Inflammatory macrophage treated with lipopolysaccharide for 4 hours (primary cell): ENCODE results near the gene ANKRD44.

Source experiments
- DNase-seq: peaks from one replicate; pipeline ENCODE4 v3.0.0-alpha.2; 2020

The ANKRD44 gene

DNA sequence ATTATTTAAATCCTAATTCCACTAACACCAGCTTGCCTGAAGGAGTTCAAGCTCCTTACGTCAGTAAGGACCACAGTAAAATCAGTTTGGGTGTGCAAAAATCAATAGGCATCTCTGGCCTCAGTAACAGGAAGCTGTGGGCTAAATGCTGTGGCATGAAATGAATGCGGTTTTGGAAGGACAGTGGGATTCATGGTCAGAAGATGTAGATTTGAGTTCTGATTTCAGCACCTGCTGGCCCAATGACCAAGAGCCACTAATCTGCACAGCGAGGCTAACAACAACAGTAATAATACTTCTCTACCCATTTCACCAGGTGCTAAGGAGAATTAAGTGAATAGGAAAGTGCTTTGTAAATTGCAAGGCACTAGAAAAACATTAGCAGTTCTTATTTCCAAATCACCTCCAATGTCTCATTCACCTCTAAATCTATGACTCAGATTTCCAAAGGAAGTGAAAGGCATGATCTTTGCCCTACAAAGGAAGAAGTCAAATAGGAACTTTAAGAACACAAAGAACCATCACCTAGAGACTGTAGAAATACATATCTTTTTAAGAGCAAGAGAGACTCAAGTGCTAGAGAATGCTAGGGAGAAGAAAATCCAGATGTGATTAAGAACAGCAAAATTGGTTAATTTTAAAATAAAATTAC is 172.6 kb downstream of the ANKRD44 start:
- peak; percentile 75 for DNase-seq

DNA sequence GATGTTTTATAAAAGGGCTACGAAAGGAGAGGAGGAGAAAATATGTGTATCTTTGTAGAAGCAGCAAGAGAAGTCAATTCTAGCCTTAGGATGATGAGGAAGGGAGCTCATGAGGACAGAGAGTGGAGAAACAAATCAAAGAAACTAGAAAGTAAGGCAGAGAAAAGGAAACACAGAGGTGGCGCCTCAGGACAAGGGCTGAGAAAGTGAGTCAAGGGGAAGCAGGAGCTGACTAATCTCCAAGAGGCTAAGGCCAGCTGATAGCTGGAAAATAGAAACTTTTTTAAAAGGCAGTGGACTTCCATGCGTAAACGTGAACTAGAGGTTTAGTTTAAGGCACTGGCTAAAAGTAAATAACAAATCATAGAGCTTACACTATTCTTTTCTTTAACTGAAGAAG is 173.3 kb downstream of the ANKRD44 start:
- DNase-seq = peak; percentile 80

GRCh38 chr2:197136452-197136851 is 174.1 kb downstream of the ANKRD44 start:
- no peak for DNase-seq

- DNase-seq = no peak
These were observed 174.8 kb downstream of the ANKRD44 start for GRCh38 chr2:197135806-197136205.

- DNase-seq = no peak
These were observed 176.4 kb downstream of the ANKRD44 start for GRCh38 chr2:197134206-197134605.

DNA sequence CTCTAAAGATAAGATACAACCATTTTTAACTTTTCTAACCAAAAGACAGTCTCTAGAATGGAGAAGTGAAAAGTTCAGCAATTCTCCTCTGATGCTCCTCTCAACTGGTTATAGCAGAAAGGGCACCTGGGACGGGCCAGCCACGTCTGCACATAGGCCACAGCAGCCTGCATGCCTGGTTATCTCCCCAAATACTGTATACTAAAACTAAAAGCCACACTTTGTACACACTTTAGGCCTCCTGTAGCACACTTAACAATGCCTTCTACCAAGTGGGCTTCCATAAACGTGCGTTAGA is 179.1 kb downstream of the ANKRD44 start:
- no peak for DNase-seq

DNA sequence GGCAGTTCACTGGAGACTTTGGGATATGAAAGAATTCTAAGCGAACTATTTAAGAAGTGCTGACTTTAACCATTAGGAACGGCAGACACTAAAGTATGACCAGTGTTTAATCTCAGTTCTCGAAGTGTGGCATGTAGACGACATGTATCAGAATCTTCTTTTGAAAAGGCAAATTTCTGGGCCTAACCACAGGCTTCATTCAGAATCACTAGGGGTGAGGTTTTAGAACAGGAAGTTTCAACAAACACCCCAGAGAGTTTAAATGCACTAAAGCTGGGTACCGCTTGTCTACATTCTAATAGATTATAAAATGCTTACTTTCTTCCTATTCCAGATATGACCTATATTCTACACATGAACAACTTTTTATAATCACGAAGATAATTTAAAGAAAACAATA is 180.3 kb downstream of the ANKRD44 start:
- DNase-seq = no peak

DNA sequence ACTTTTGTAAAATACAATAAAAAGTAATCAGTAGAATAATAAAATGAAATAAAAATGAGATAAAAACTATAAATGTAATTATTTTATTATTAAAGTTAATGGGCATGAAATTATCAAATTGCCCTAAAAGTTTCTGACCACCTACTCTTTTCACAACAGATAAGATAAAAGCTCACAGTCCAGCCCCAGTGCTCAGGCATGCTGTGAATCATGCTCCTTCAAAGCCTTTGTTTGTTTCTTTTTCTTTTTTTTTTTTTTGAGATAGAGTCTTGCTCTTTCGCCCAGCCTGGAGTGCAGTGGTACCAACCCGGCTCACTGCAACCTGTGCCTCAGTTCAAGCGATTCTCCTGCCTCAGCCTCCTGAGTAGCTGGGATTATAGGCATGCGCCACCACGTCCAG is 181.7 kb downstream of the ANKRD44 start:
- DNase-seq = no peak

DNA sequence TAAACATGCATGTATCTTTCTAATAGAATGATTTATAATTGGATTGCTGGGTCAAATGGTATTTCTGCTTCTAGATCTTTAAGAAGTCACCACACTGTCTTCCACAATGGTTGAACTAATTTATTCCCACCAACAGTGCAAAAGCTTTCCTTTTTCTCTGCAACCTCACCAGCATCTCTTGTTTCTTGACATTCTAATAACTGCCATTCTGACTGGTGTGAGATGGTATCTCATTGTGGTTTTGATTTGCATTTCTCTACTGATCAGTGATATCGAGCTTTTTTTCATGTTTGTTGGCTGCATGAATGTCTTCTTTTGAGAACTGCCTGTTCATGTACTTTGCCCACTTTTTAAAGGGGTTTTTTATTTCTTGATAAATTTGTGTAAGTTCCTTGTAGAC is 182.5 kb downstream of the ANKRD44 start:
- no peak for DNase-seq

DNA sequence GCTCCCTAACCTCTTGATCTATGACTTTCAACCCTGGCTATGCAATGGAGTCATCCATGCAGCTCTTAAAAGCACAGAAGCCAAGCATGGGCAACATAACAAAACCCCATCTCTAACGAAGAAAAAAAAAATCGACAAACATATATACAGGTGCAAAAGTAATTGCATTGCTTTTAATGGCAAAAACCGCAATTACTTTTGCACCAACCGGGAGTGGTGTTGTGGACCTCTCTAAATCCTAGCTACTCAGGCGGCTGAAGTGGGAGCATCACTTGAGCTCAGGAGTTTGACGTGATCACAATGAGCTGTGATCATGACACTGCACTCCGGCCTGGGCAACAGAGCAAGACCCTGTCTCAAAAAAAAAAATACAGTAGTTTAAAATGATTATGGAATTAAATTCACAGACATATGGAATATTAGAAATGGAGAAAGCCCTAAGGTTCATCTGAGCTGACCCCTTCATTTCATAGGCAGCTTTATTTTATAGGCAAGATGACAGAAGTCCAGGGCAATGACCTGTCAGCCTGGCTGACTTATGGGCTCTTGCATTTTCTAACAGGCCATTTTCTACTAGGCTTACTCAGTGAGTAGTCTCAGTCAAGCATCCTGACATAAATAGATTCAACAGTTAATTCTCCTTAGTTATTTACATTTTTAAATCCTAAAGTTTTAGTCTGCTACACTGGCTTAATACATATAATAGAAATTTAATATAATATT is 183.8 kb downstream of the ANKRD44 start:
- DNase-seq = no peak

DNA sequence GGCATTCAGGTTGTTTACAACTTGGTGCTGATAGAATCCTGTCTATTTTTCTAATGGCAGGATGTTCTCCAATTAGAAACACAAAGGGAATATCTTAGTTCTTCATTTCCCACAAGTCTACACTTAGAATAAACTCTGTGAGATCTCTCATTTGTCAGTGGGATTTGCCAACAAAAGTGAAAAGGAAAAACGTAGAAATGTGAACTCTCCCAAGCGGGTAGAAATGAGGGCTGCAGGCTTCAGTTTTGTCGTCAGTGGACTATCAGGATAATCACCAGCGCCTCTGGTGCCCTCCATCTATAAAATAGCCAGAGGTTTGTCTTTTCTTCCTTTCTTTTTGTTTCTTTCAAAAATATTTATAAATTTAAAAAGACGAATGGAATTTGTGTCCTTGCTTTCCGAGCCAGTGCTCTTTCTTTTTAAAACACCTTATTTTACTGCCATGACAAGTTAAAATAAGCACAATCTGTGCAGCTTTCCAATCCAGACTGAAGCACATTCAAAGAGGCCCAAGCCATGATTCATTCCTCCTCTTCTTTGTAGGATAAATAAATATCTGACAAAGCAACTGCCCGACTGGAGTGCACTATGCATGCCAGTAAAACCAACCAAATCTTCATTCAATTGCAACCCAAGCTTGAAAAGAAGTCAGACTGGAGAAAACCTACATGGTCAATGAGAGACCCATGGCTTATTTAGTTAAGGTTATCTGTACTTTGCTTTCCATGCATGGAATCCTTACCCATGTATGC is 185.8 kb downstream of the ANKRD44 start:
- DNase-seq = no peak

GRCh38 chr2:197122821-197123220 is 187.8 kb downstream of the ANKRD44 start:
- DNase-seq = no peak

- no peak for DNase-seq
These were observed 188.7 kb downstream of the ANKRD44 start for GRCh38 chr2:197121756-197122385.

GRCh38 chr2:197121255-197121654 is 189.3 kb downstream of the ANKRD44 start:
- DNase-seq = no peak

- DNase-seq = no peak
These were observed 194.2 kb downstream of the ANKRD44 start for GRCh38 chr2:197116306-197116879.

DNA sequence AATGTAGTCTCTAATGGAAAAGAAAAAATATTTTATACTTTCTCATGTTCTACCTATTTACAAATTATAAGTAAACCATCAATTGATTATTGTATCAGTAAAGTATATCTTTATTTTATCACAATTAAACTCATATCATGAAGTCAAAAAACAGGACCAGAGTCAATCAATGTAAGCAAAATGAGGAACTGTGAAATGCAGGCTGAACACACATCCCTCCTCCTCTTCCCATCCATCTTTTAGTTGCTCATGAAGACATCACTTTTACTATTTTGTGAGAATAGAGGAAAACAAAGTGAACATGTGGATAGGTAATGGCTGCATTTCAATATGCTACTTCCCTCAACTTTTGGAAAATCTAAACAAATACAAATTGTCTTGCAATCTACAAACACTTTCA is 195.3 kb downstream of the ANKRD44 start:
- DNase-seq = no peak

DNA sequence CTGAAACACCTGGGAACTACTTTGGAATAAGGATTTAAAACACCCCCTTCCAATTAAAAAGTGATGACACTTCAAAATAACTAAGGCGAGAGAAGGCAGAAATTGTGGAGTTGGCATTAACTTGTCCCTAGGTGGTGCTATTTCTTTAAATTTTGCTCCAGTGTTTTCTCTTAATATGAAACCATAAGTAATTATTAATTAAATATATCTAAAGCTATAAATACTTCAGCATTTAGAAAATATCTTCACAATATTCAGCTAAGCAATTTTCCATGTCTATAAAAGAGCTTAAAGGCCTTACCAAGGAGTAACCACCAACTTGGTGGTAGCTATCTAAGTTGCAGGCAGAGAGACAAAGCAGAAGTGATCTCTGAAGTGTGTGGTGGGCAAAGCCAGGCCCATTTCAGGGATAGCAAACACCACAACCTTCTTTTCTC is 197.3 kb downstream of the ANKRD44 start:
- DNase-seq = peak; percentile 28

- DNase-seq = no peak
These were observed 201.3 kb downstream of the ANKRD44 start for GRCh38 chr2:197109326-197109725.

DNA sequence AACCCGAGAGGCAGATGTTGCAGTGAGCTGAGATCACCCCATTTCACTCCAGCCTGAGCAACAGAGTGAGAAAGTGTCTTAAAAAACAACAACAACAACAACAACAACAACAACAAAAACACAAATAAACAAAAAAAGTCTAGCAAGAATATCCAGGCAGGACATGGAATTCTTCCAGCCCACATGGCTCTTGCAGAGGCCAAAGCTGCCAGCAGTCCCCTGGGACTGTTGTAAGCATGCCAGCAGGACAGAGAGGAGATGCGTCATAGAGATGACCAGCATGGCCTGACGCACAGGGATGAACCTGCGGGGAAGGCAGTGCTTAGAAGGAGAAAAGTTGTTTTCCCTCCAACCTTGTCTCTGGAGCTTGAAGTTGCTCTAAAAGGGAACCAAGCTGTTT is 201.8 kb downstream of the ANKRD44 start:
- no peak for DNase-seq

DNA sequence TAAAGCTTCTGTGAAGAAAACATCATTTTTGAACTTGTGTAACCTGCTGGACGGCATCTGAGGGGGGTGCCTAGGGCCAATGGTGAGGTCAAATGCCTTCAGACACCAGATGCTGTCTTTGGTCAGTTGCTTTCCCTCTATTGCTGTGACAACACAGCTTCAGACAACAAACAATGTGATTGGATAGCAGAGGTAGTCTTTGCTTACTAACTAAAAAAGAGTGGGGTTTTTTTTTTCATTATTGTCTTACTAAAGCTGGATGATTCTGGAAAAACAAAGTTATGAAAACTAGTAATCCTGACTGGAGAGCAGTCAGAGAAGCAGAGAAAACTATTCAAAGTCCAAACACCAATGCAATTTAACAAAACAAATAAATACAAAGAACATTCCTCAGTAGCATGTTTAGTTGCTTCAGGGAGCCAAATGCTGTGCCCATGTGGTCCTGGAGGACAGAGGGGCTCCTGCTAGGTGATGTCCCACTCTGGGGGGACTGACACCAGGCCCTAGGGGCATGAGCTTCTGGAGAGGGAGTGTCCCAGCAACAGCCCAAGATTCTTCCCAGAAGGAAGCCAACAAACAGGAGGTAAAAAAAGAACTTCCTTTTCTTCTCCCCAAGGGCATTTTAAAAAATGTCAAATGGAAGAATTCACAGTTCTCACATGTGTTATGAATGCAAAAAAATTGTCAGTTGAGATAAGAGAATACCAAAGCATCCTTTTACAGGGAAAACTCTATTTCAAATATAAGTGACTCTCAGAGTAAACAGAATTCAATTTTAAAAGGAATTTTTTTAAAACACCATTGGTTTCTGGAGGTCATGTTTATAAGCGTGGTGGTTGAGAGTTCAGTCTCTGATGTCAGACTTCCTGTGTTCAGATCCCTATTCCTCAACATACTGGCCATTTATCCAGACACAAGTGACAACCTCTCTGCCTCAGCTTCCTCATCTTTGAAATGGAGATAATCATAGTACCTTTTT is 203.0 kb downstream of the ANKRD44 start:
- DNase-seq = no peak

- no peak for DNase-seq
These were observed 207.2 kb downstream of the ANKRD44 start for GRCh38 chr2:197103363-197103762.

DNA sequence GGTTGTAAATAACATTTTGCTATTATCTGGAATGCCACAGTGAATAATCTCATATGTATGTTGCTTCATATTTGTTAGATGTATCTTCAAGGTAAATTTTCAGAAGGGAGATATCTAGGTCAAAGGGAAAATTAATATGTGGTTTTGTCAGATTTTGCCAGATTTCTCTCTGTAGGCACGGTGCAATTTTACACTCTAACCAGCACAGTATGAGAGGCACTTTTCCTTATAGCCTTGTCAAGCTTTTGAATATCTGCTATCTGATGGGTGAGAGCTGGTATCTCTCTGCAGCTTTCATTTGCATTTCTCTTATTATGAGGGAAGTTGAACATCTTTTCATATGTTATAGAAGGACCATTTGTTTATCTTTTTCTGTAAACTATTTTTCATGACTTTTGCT is 208.3 kb downstream of the ANKRD44 start:
- DNase-seq = no peak
